Hepatocyte (in vitro differentiated cells): ENCODE data around the gene NTNG1.

ENCODE experiments used
- CTCF ChIP-seq: fragments of 200-600 bp; sonication (generic); IDR thresholded peaks from 2 replicates; pipeline ENCODE4 v1.5.1; 2016; ENCODE audit warnings: antibody characterized with exemption, mild to moderate bottlenecking; ENCODE audit not compliant: poor library complexity
- EZH2 ChIP-seq: fragments of 200-600 bp; sonication (generic); IDR thresholded peaks from 2 replicates; pipeline ENCODE4 v1.6.1; 2016; ENCODE audit warnings: antibody characterized with exemption, mild to moderate bottlenecking, borderline replicate concordance
- EZH2phosphoT487 ChIP-seq: fragments of 200-600 bp; sonication (generic); IDR thresholded peaks from one replicate; pipeline ENCODE4 v1.6.1; 2018; ENCODE audit warnings: antibody characterized with exemption, mild to moderate bottlenecking, low read depth, moderate library complexity; ENCODE audit not compliant: unreplicated experiment, severe bottlenecking

- TF ChIP-seq CTCF (no peak), EZH2 (no peak), EZH2phosphoT487 (no peak)
Observed at GRCh38 chr1:107149946-107150345, 9.1 kb downstream of the NTNG1 start.
